ENCODE results near the gene KCTD5. TPM values are rescaled to one million over a fixed set of nuclear protein-coding genes. Genes with fewer than 3 reads are reported as not detected.

KCTD5 gene
- total and polyA plus RNA-seq, 10 of the 15 experiments (the other 5 are each of a cell fraction or from before 2014, with no cell fraction given), result 0.58 to 56.4 (median 37.3) TPM

- TF ChIP-seq BMI1 (IDR thresholded peaks at IDR 0.05; ENCODE audit: borderline replicate concordance) (no peak), WRNIP1 (IDR thresholded peaks at IDR 0.05; ENCODE audit: borderline replicate concordance, low read depth, low read length) (no peak), ETV6 (conservative IDR thresholded peaks at IDR 0.05 in 1 of 2, IDR thresholded peaks at IDR 0.05 in 1 of 2; ENCODE audit: borderline replicate concordance in 1 of 2, low read depth in 1 of 2) (no peak), SIX5 (IDR thresholded peaks at IDR 0.05; ENCODE audit: low read depth, low read length, severe bottlenecking) (no peak), TCF3 (IDR thresholded peaks at IDR 0.05; ENCODE audit: borderline replicate concordance, insufficient read depth, low read depth, low read length) (no peak)
Observed at GRCh38 chr16:2704166-2704982, 22.1 kb downstream of the KCTD5 start (continued).

GRCh38 chr16:2704983-2705275, 22.6 kb downstream of the KCTD5 start:
- DNase-seq (ENCODE audit: low read depth, low spot score) (no peak), ATAC-seq (no peak), FAIRE-seq (no peak)
- no peak overlapping the region for H3K9ac ChIP-seq (ENCODE audit: control insufficient read depth, insufficient read depth, low read length)
- H3K27me3 ChIP-seq (replicated peaks in 1 of 2; ENCODE audit: control insufficient read depth in 2 of 2, insufficient read depth in 2 of 2, low read length in 1 of 2), result no peaks in the 10 kb centered on the region
- no peaks in the 10 kb centered on the region for H3K79me2 ChIP-seq (ENCODE audit: control insufficient read depth, insufficient read depth, low read length)
- no peaks in the 10 kb centered on the region for H3K9me3 ChIP-seq (replicated peaks; ENCODE audit: control insufficient read depth, insufficient read depth, low read length)
- no peak overlapping the region for H3K27ac ChIP-seq (ENCODE audit: control insufficient read depth, insufficient read depth)
- H3K4me2 ChIP-seq (ENCODE audit: control insufficient read depth, insufficient read depth), result no peak overlapping the region
- H4K20me1 ChIP-seq (ENCODE audit: control insufficient read depth, insufficient read depth), result no peaks in the 10 kb centered on the region
- CTCF ChIA-PET, result no interaction called here
- SMC1A ChIA-PET (ENCODE audit: uncharacterized antibody, unreplicated experiment), result no interaction called here
- H3K4me1 ChIP-seq (ENCODE audit: control insufficient read depth, insufficient read depth, low read length), result no peaks in the 10 kb centered on the region
- RAD21 ChIA-PET (ENCODE audit: unreplicated experiment), result no interaction called here
- POLR2A ChIA-PET, result no interaction called here
- no peak overlapping the region for H3K4me3 ChIP-seq
- in situ Hi-C loops (cut with MboI) (no loop called here), intact Hi-C loops (cut with micrococcal nuclease; ENCODE audit: unreplicated experiment) (no loop called here)
- peaks cover 12 to 44% of the 10 kb centered on the region in 2 experiments for H3K36me3 ChIP-seq (ENCODE audit: control insufficient read depth in 2 of 2, insufficient read depth in 2 of 2, low read length in 1 of 2)
- no peak overlapping the region for H2AFZ ChIP-seq (ENCODE audit: control insufficient read depth, low read depth, low read length)
- BruUV-seq (replicated peaks), result no TSS peak
- 97% methylated on average over 14 of the region's 14 CpGs for WGBS (ENCODE audit: insufficient coverage, insufficient replicate concordance, low lambda C conversion rate, missing lambda C conversion rate)
- TF ChIP-seq SMC3 (IDR thresholded peaks at IDR 0.05; ENCODE audit: borderline replicate concordance, low read length) (no peak), RELA (IDR thresholded peaks at IDR 0.05; ENCODE audit: borderline replicate concordance, partially characterized antibody) (no peak), E2F8 (IDR thresholded peaks at IDR 0.05; ENCODE audit: low read depth, partially characterized antibody) (no peak), ZZZ3 (IDR thresholded peaks at IDR 0.05; ENCODE audit: control insufficient read depth, insufficient read length, low read depth) (no peak), TARDBP (IDR thresholded peaks at IDR 0.05; ENCODE audit: borderline replicate concordance) (no peak), RB1 (IDR thresholded peaks at IDR 0.05; ENCODE audit: borderline replicate concordance) (no peak), HDAC2 (IDR thresholded peaks at IDR 0.05) (no peak), MYC (IDR thresholded peaks at IDR 0.05; ENCODE audit: insufficient read depth, insufficient read length, insufficient replicate concordance, low read length, severe bottlenecking) (no peak), MYB (IDR thresholded peaks at IDR 0.05; ENCODE audit: borderline replicate concordance, low read depth, low read length) (no peak), ASH2L (IDR thresholded peaks at IDR 0.05; ENCODE audit: borderline replicate concordance, low read depth) (no peak)
- TF ChIP-seq, protein P1, sequence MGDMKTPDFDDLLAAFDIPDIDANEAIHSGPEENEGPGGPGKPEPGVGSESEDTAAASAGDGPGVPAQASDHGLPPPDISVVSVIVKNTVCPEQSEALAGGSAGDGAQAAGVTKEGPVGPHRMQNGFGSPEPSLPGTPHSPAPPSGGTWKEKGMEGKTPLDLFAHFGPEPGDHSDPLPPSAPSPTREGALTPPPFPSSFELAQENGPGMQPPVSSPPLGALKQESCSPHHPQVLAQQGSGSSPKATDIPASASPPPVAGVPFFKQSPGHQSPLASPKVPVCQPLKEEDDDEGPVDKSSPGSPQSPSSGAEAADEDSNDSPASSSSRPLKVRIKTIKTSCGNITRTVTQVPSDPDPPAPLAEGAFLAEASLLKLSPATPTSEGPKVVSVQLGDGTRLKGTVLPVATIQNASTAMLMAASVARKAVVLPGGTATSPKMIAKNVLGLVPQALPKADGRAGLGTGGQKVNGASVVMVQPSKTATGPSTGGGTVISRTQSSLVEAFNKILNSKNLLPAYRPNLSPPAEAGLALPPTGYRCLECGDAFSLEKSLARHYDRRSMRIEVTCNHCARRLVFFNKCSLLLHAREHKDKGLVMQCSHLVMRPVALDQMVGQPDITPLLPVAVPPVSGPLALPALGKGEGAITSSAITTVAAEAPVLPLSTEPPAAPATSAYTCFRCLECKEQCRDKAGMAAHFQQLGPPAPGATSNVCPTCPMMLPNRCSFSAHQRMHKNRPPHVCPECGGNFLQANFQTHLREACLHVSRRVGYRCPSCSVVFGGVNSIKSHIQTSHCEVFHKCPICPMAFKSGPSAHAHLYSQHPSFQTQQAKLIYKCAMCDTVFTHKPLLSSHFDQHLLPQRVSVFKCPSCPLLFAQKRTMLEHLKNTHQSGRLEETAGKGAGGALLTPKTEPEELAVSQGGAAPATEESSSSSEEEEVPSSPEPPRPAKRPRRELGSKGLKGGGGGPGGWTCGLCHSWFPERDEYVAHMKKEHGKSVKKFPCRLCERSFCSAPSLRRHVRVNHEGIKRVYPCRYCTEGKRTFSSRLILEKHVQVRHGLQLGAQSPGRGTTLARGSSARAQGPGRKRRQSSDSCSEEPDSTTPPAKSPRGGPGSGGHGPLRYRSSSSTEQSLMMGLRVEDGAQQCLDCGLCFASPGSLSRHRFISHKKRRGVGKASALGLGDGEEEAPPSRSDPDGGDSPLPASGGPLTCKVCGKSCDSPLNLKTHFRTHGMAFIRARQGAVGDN (IDR thresholded peaks at IDR 0.05), result no peak

All from GM12878 (cell line).